GM12878 (cell line): ENCODE data around the gene TTC9C. TPM values are rescaled to one million over a fixed set of nuclear protein-coding genes. Genes with fewer than 3 reads are reported as not detected.

Source experiments
- ATAC-seq: fragments of 200-7000 bp; cut with Tn5 transposase; 3 replicates; pipeline ENCODE4 v1.9.1; 2020; ENCODE audit warnings: mild to moderate bottlenecking, moderate library complexity
- BruUV-seq: library from RNA; stranded (reverse); fragments of 400-500 nt; replicated peaks from 2 replicates; lab custom pipeline; 2021; lab: Mats Ljungman, UMichigan
- CTCF ChIA-PET: fragments of 300-600 bp; sonication (Branson Sonifier 250); formaldehyde crosslinking; extraction: SDS; loops from one replicate; lab custom pipeline; 2021; ENCODE audit warnings: inconsistent platforms; lab: Yijun Ruan, JAX
- POLR2A ChIA-PET: fragments of 350-600 bp; formaldehyde crosslinking; extraction: SDS; loops from one replicate; lab custom pipeline; 2021; ENCODE audit warnings: inconsistent platforms; lab: Charles Lee
- RAD21 ChIA-PET: fragments of 300-600 bp; sonication (Branson Sonifier 250); formaldehyde crosslinking; loops from one replicate; lab custom pipeline; 2023; ENCODE audit warnings: antibody characterized with exemption; ENCODE audit not compliant: unreplicated experiment; lab: Charles Lee
- SMC1A ChIA-PET: fragments of 300-600 bp; sonication (Branson Sonifier 250); formaldehyde crosslinking; loops from one replicate; lab custom pipeline; 2023; ENCODE audit not compliant: unreplicated experiment, uncharacterized antibody; lab: Charles Lee
- DNase-seq: peaks from one replicate; pipeline ENCODE4 v3.0.0-alpha.2; 2011; ENCODE audit warnings: low read depth, low spot score
- FAIRE-seq: peaks from 3 replicates; lab custom pipeline; 2011; peaks lifted over from hg19 to GRCh38; lab: Jason Lieb, UNC
- H2AFZ ChIP-seq: 2 replicates; pipeline ENCODE4 v1.6.0; 2011; ENCODE audit warnings: low read depth, low read length, control low read depth; ENCODE audit not compliant: control insufficient read depth
- H3K27ac ChIP-seq: 2 replicates; pipeline ENCODE4 v1.5.1; 2011; ENCODE audit warnings: control low read depth; ENCODE audit not compliant: control insufficient read depth, insufficient read depth
- H3K27me3 ChIP-seq, 2 experiments: replicated peaks in 1 of 2; 2 replicates each; pipeline versions ENCODE4 v1.6.0 to v1.6.1; 2011; ENCODE audit warnings: low read length in 1 of 2; ENCODE audit not compliant: control insufficient read depth in 2 of 2, insufficient read depth in 2 of 2
- H3K36me3 ChIP-seq, 2 experiments: 2 replicates each; pipeline ENCODE4 v1.5.1; 2011; ENCODE audit warnings: low read length in 1 of 2; ENCODE audit not compliant: control insufficient read depth in 2 of 2, insufficient read depth in 2 of 2
- H3K4me1 ChIP-seq: 2 replicates; pipeline ENCODE4 v1.6.1; 2011; ENCODE audit warnings: mild to moderate bottlenecking, low read length, moderate library complexity, mixed read lengths; ENCODE audit not compliant: control insufficient read depth, insufficient read depth
- H3K4me2 ChIP-seq: 2 replicates; pipeline ENCODE4 v1.6.0; 2011; ENCODE audit warnings: control low read depth; ENCODE audit not compliant: control insufficient read depth, insufficient read depth
- H3K4me3 ChIP-seq: fragments of 200-600 bp; sonication (generic); 2 replicates; pipeline ENCODE4 v1.5.1; 2016
- H3K79me2 ChIP-seq: 2 replicates; pipeline ENCODE4 v1.6.0; 2011; ENCODE audit warnings: low read length; ENCODE audit not compliant: control insufficient read depth, insufficient read depth
- H3K9ac ChIP-seq: 2 replicates; pipeline ENCODE4 v1.8.0; 2011; ENCODE audit warnings: low read length, control low read depth, mixed read lengths; ENCODE audit not compliant: control insufficient read depth, insufficient read depth
- H3K9me3 ChIP-seq: replicated peaks from 3 replicates; pipeline ENCODE4 v1.5.1; 2011; ENCODE audit warnings: mild to moderate bottlenecking, low read length; ENCODE audit not compliant: control insufficient read depth, insufficient read depth
- H4K20me1 ChIP-seq: 2 replicates; pipeline ENCODE4 v1.6.0; 2011; ENCODE audit not compliant: control insufficient read depth, insufficient read depth
- GATAD2B ChIP-seq: fragments of 450-650 bp; conservative IDR thresholded peaks from 2 replicates; pipeline ENCODE4 v1.6.1; 2017; ENCODE audit warnings: low read depth, mild to moderate bottlenecking, moderate library complexity
- HDAC2 ChIP-seq: fragments of 200-600 bp; sonication (generic); IDR thresholded peaks from 2 replicates; pipeline ENCODE4 v1.6.1; 2017
- LARP7 ChIP-seq: fragments of 450-650 bp; IDR thresholded peaks from 2 replicates; pipeline ENCODE4 v1.6.1; 2017; ENCODE audit warnings: mild to moderate bottlenecking
- MYC ChIP-seq: IDR thresholded peaks from 2 replicates; pipeline ENCODE4 v1.6.1; 2011; ENCODE audit warnings: mild to moderate bottlenecking, low read length, moderate library complexity, inconsistent platforms; ENCODE audit not compliant: insufficient read depth, insufficient replicate concordance, insufficient read length, severe bottlenecking
- NR2F1 ChIP-seq: fragments of 450-650 bp; conservative IDR thresholded peaks from 2 replicates; pipeline ENCODE4 v1.6.1; 2017; ENCODE audit warnings: mild to moderate bottlenecking
- PAX5 ChIP-seq: IDR thresholded peaks from 2 replicates; pipeline ENCODE4 v1.6.1; 2011; ENCODE audit warnings: low read depth, low read length, borderline replicate concordance
- RB1 ChIP-seq: fragments of 450-650 bp; formaldehyde crosslinking; IDR thresholded peaks from 2 replicates; pipeline ENCODE4 v1.6.1; 2017; ENCODE audit warnings: mild to moderate bottlenecking, borderline replicate concordance
- RELA ChIP-seq: fragments of 450-650 bp; IDR thresholded peaks from 2 replicates; pipeline ENCODE4 v1.8.0; 2014; ENCODE audit warnings: borderline replicate concordance; ENCODE audit not compliant: partially characterized antibody
- SRF ChIP-seq, 2 experiments: IDR thresholded peaks; 2 replicates each; pipeline ENCODE4 v1.6.1; 2011; ENCODE audit warnings: low read depth in 2 of 2, low read length in 2 of 2, mild to moderate bottlenecking in 1 of 2, moderate library complexity in 1 of 2
- TCF7 ChIP-seq: IDR thresholded peaks from 2 replicates; pipeline ENCODE4 v1.6.1; 2014; ENCODE audit warnings: antibody characterized with exemption, borderline replicate concordance
- WGBS: methylation state at CpG from one replicate; pipeline ENCODE4 v1.1.6; 2016; ENCODE audit warnings: low lambda C conversion rate; ENCODE audit not compliant: insufficient replicate concordance, insufficient coverage; ENCODE audit errors: missing lambda C conversion rate; 5-methylcytosine and 5-hydroxymethylcytosine counted together
- in situ Hi-C: fragments of 300-500 bp; cut with MboI; formaldehyde crosslinking; loops from 9 replicates; pipeline ENCODE4 v1.14.3; 2018; ENCODE audit warnings: mixed read lengths
- intact Hi-C: fragments of 100-400 bp; cut with micrococcal nuclease; formaldehyde crosslinking; loops from one replicate; pipeline ENCODE4 v1.14.2; 2022; ENCODE audit not compliant: unreplicated experiment
- polyA plus RNA-seq, 11 experiments: library from polyadenylated mRNA; depleted of rRNA in 4 of 11; unstranded in 6 of 11; stranded (reverse) in 5 of 11; fragments of >200 nt; fragmentation: Nextera tagmentation in 4 of 11; fragmentation: Illumina TruSeq in 1 of 11; extraction: Ambion mirVana in 4 of 11; extraction: Trizol in 1 of 11; gene quantifications; 1 replicate in 1 of 11; 2 replicates in 10 of 11; pipeline versions ENCODE4 v1.2.1 to v1.2.3, GENCODE V29; 2011 to 2016; ENCODE audit warnings: inconsistent platforms in 2 of 11, missing spikeins in 2 of 11, low read depth in 1 of 11
- total RNA-seq, 4 experiments: library from RNA; depleted of rRNA in 3 of 4; stranded (reverse); fragments of >200 nt in 3 of 4; fragmentation: Illumina TruSeq in 1 of 4; extraction: Trizol in 1 of 4; gene quantifications; 2 replicates each; pipeline versions ENCODE4 v1.2.1 to v1.2.3, GENCODE V29; 2013 to 2021
- TF ChIP-seq, protein P1 (sequence below): IDR thresholded peaks from 2 replicates; pipeline ENCODE4 v1.6.1; 2012; ENCODE audit warnings: improper control_type of control experiment, low read depth, low read length; ENCODE audit not compliant: insufficient replicate concordance
- TF ChIP-seq, protein P2 (sequence below): IDR thresholded peaks from 2 replicates; pipeline ENCODE4 v1.6.1; 2012; ENCODE audit warnings: low read depth, low read length, improper control_type of control experiment
- TF ChIP-seq, protein P3 (sequence below): fragments of 450-650 bp; formaldehyde crosslinking; IDR thresholded peaks from 2 replicates; pipeline ENCODE4 v1.5.0; 2022; ENCODE audit warnings: mild to moderate bottlenecking, missing genetic modification characterization
- TF ChIP-seq, protein P4 (sequence below): fragments of 450-650 bp; IDR thresholded peaks from 2 replicates; pipeline ENCODE4 v1.6.1; 2016; ENCODE audit warnings: mild to moderate bottlenecking

The TTC9C gene
- total and polyA plus RNA-seq, 10 of the 15 experiments (the other 5 are each of a cell fraction or from before 2014, with no cell fraction given), result 42.0 to 72.3 (median 50.4) TPM

DNA sequence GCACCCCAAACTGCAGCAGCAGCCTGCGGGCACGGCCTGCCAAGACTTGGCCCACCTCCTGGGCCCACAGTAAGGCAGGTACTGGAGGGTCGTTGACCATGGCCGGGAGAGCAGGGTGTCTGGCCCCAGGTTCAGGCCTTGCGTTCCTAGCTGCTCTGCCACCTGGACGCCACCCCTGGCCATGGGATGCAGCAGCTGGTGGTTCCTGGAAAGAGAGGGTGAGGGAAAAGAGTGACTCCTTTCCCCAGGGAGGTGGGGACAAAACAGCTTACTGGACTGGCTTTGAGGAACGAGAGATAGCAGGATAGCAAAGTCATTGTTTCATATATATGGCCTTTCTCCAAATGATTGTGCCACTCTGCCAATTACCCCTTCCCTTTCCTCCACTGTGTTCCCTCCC lies 22.9 kb upstream of the TTC9C start:
- Histone ChIP-seq H2AFZ (peak overlapping the region; percentile 76), H3K36me3 (peaks cover 3 to 9% of the 10 kb centered on the region in 2 experiments; a peak in 2 of 4 replicates), H3K4me1 (peaks cover 29% of the 10 kb centered on the region), H3K9ac (peak overlapping the region; percentile 40), H3K4me2 (peak overlapping the region; percentile 78), H4K20me1 (no peaks in the 10 kb centered on the region), H3K27me3 (no peaks in the 10 kb centered on the region), H3K79me2 (no peaks in the 10 kb centered on the region), H3K9me3 (no peaks in the 10 kb centered on the region), H3K4me3 (peak overlapping the region; percentile 79), H3K27ac (peak overlapping the region; percentile 51; the same call in 1 of the 2 replicates)
- no TSS peak for BruUV-seq
- ChIA-PET SMC1A (interaction anchor here (1.0 to 2.5 kb wide), 6 partner anchors 23 to 163 kb away, joined by 3 to 9 read pairs (median 5); partner anchors contain the start of genes C11orf98, CSKMT, HNRNPUL2 and TTC9C), POLR2A (interaction anchor here (0.6 to 7.6 kb wide), 11 partner anchors 13 to 177 kb away, joined by 3 to 79 read pairs (median 5); partner anchors contain the start of genes B3GAT3, C11orf98, CSKMT and EEF1G), RAD21 (interaction anchor here (0.8 to 2.3 kb wide), 9 partner anchors 38 to 281 kb away, joined by 3 to 6 read pairs (median 3); partner anchors contain the start of genes C11orf98, CSKMT, EML3 and TAF6L), CTCF (interaction anchor here (0.8 to 5.0 kb wide), 6 partner anchors 11 to 156 kb away, joined by 3 to 21 read pairs (median 3); partner anchors contain the start of gene TTC9C)
- FAIRE-seq (no peak), ATAC-seq (no peak), DNase-seq (no peak)
- in situ Hi-C loops (no loop called here), intact Hi-C loops (loop anchor here (5.0 kb wide), 1 partner anchor 103 kb away; the partner anchor contains the start of gene MTA2)
- 54% methylated on average over 7 of the region's 7 CpGs for WGBS
- TF ChIP-seq, protein P1, sequence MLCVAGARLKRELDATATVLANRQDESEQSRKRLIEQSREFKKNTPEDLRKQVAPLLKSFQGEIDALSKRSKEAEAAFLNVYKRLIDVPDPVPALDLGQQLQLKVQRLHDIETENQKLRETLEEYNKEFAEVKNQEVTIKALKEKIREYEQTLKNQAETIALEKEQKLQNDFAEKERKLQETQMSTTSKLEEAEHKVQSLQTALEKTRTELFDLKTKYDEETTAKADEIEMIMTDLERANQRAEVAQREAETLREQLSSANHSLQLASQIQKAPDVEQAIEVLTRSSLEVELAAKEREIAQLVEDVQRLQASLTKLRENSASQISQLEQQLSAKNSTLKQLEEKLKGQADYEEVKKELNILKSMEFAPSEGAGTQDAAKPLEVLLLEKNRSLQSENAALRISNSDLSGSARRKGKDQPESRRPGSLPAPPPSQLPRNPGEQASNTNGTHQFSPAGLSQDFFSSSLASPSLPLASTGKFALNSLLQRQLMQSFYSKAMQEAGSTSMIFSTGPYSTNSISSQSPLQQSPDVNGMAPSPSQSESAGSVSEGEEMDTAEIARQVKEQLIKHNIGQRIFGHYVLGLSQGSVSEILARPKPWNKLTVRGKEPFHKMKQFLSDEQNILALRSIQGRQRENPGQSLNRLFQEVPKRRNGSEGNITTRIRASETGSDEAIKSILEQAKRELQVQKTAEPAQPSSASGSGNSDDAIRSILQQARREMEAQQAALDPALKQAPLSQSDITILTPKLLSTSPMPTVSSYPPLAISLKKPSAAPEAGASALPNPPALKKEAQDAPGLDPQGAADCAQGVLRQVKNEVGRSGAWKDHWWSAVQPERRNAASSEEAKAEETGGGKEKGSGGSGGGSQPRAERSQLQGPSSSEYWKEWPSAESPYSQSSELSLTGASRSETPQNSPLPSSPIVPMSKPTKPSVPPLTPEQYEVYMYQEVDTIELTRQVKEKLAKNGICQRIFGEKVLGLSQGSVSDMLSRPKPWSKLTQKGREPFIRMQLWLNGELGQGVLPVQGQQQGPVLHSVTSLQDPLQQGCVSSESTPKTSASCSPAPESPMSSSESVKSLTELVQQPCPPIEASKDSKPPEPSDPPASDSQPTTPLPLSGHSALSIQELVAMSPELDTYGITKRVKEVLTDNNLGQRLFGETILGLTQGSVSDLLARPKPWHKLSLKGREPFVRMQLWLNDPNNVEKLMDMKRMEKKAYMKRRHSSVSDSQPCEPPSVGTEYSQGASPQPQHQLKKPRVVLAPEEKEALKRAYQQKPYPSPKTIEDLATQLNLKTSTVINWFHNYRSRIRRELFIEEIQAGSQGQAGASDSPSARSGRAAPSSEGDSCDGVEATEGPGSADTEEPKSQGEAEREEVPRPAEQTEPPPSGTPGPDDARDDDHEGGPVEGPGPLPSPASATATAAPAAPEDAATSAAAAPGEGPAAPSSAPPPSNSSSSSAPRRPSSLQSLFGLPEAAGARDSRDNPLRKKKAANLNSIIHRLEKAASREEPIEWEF, result no peak
- TF ChIP-seq PAX5 (no peak), RELA (no peak), TCF7 (no peak), LARP7 (no peak), SRF (IDR thresholded peaks at IDR 0.05; ENCODE audit: low read depth in 2 of 2, low read length in 2 of 2) (no peak), MYC (no peak), RB1 (no peak), NR2F1 (no peak), HDAC2 (no peak), GATAD2B (no peak)
- TF ChIP-seq, protein P2, sequence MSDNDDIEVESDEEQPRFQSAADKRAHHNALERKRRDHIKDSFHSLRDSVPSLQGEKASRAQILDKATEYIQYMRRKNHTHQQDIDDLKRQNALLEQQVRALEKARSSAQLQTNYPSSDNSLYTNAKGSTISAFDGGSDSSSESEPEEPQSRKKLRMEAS, result no peak
- TF ChIP-seq, protein P3, sequence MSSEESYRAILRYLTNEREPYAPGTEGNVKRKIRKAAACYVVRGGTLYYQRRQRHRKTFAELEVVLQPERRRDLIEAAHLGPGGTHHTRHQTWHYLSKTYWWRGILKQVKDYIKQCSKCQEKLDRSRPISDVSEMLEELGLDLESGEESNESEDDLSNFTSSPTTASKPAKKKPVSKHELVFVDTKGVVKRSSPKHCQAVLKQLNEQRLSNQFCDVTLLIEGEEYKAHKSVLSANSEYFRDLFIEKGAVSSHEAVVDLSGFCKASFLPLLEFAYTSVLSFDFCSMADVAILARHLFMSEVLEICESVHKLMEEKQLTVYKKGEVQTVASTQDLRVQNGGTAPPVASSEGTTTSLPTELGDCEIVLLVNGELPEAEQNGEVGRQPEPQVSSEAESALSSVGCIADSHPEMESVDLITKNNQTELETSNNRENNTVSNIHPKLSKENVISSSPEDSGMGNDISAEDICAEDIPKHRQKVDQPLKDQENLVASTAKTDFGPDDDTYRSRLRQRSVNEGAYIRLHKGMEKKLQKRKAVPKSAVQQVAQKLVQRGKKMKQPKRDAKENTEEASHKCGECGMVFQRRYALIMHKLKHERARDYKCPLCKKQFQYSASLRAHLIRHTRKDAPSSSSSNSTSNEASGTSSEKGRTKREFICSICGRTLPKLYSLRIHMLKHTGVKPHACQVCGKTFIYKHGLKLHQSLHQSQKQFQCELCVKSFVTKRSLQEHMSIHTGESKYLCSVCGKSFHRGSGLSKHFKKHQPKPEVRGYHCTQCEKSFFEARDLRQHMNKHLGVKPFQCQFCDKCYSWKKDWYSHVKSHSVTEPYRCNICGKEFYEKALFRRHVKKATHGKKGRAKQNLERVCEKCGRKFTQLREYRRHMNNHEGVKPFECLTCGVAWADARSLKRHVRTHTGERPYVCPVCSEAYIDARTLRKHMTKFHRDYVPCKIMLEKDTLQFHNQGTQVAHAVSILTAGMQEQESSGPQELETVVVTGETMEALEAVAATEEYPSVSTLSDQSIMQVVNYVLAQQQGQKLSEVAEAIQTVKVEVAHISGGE (CRISPR knock-in tag), result no peak
- TF ChIP-seq, protein P4, sequence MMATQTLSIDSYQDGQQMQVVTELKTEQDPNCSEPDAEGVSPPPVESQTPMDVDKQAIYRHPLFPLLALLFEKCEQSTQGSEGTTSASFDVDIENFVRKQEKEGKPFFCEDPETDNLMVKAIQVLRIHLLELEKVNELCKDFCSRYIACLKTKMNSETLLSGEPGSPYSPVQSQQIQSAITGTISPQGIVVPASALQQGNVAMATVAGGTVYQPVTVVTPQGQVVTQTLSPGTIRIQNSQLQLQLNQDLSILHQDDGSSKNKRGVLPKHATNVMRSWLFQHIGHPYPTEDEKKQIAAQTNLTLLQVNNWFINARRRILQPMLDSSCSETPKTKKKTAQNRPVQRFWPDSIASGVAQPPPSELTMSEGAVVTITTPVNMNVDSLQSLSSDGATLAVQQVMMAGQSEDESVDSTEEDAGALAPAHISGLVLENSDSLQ, result no peak
